Neural cell (in vitro differentiated cells): Measurements from ENCODE around the gene BRIX1.

Experiments
- EP300 ChIP-seq: fragments of 450-650 bp; conservative IDR thresholded peaks from 2 replicates; pipeline ENCODE4 v1.6.1; 2014; ENCODE audit warnings: antibody characterized with exemption, mild to moderate bottlenecking, moderate library complexity; ENCODE audit not compliant: poor library complexity, severe bottlenecking
- EZH2 ChIP-seq: fragments of 200-600, 300-800 bp; shearing (Covaris generic), sonication (generic); IDR thresholded peaks from 2 replicates; pipeline ENCODE4 v1.6.1; 2014; ENCODE audit warnings: antibody characterized with exemption, low read length, borderline replicate concordance, mild to moderate bottlenecking; ENCODE audit not compliant: insufficient read depth, poor library complexity, severe bottlenecking
- MXI1 ChIP-seq: fragments of 450-650 bp; conservative IDR thresholded peaks from 2 replicates; pipeline ENCODE4 v1.6.1; 2014; ENCODE audit warnings: antibody characterized with exemption, mild to moderate bottlenecking; ENCODE audit not compliant: poor library complexity, severe bottlenecking
- POLR2AphosphoS5 ChIP-seq: IDR thresholded peaks from 2 replicates; pipeline ENCODE4 v1.6.1; 2012
- RAD21 ChIP-seq: fragments of 450-650 bp; conservative IDR thresholded peaks from 2 replicates; pipeline ENCODE4 v1.6.1; 2014; ENCODE audit warnings: antibody characterized with exemption, mild to moderate bottlenecking, moderate library complexity
- REST ChIP-seq: IDR thresholded peaks from 2 replicates; pipeline ENCODE4 v1.6.1; 2012; ENCODE audit warnings: borderline replicate concordance
- TAF1 ChIP-seq: IDR thresholded peaks from 2 replicates; pipeline ENCODE4 v1.6.1; 2012; ENCODE audit warnings: low read depth
- TF ChIP-seq, protein P1 (sequence below): fragments of 450-650 bp; IDR thresholded peaks from 2 replicates; pipeline ENCODE4 v1.5.1; 2014; ENCODE audit warnings: antibody characterized with exemption, mild to moderate bottlenecking, moderate library complexity; ENCODE audit not compliant: poor library complexity, severe bottlenecking

DNA sequence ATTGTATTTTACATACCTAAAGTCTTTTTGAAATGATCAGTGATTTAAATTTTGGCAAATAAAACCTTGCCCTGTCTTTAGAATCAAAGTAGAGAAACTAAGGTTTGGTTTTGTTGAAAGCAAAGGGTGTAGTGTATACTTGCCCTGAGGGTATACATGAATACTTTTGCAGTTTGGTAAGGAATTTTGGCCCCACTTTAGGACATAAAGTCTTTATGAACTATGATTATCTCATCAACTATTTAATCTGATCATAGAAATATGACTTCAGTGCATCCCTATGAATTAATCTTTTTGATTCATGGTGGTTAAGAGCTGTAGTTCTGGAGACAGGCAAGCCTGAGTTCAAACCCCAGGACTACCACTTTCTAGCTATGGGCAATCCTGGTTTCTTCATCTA lies 17.9 kb upstream of the BRIX1 start:
- TF ChIP-seq REST, result no peak
- TF ChIP-seq, protein P1, sequence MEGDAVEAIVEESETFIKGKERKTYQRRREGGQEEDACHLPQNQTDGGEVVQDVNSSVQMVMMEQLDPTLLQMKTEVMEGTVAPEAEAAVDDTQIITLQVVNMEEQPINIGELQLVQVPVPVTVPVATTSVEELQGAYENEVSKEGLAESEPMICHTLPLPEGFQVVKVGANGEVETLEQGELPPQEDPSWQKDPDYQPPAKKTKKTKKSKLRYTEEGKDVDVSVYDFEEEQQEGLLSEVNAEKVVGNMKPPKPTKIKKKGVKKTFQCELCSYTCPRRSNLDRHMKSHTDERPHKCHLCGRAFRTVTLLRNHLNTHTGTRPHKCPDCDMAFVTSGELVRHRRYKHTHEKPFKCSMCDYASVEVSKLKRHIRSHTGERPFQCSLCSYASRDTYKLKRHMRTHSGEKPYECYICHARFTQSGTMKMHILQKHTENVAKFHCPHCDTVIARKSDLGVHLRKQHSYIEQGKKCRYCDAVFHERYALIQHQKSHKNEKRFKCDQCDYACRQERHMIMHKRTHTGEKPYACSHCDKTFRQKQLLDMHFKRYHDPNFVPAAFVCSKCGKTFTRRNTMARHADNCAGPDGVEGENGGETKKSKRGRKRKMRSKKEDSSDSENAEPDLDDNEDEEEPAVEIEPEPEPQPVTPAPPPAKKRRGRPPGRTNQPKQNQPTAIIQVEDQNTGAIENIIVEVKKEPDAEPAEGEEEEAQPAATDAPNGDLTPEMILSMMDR, result no peak
- no peak for TF ChIP-seq MXI1
- no peak for TF ChIP-seq EZH2
- no peak for TF ChIP-seq EP300
- no peak for TF ChIP-seq POLR2AphosphoS5
- no peak for TF ChIP-seq RAD21
- no peak for TF ChIP-seq TAF1
